GM18909 (cell line): ENCODE results near the gene PAQR3.
"Not testable (repeated sequence)": the region's sequence is repeated elsewhere in the genome, so short reads cannot be mapped to it uniquely, and the experiment has no call there.

ENCODE experiments used
- ATAC-seq: cut with Tn5 transposase; IDR thresholded peaks from one replicate; pipeline ENCODE4 v1.9.1; 2021; ENCODE audit warnings: mild to moderate bottlenecking; ENCODE audit not compliant: unreplicated experiment, poor library complexity

Gene PAQR3

GRCh38 chr4:78930016-78930629 is 9.1 kb downstream of the PAQR3 start:
- ATAC-seq: no peak

DNA sequence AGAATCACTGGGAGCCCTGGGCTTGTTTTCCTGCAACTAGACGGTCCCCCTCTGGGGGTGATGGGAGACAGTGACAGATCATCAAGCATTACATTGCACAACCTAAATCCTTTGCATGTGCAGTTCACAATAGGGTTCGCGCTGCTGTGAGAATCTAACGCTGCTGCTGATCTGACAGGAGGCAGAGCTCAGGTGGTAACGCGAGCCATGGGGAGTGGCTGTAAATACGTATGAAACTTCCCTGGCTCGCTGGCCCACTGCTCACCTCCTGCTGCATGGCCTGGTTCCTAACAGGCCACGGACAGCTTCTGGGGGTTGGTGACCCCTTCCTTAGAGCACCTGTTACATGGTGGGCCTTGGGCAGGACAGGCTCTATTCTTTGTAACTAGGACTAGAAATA is 10.4 kb downstream of the PAQR3 start:
- ATAC-seq: no peak

DNA sequence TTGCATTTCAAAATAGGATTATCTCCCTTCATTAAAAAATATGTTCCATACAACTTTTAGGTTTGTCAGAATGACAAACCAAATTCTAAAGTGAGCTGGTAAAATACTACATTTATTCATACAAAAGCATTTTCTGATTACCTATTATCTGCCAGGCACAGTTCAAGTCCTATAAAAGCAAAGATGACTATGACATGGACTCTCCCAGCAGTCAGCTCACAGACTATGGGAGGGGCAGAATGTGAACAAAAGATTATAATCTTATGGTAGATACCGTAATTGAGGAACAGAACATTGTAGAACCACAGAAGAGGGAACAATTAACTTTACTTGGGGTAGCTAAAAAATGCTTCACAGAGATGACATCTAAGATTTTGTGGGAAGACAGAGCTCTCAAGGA is 12.4 kb downstream of the PAQR3 start:
- no peak for ATAC-seq

- no peak for ATAC-seq
These were observed 15.6 kb downstream of the PAQR3 start for GRCh38 chr4:78923464-78924312.

DNA sequence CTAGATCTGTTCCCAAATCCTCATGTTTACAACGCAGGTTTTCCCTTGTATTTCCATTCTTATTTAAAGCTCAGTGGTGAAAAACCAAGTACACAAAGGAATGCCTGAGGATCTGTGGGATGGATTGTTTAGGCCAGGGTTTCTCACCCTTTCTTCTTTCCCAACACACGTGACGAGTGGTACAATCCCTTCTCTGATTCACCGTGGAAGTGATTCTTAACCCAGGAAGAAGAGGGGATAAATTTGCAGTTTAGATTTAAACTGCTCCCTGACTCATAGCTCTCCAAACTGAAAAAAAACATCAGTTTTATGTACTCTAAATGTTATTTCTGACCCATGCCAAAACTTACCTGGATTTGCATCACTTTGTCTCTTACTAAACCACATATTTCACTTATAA is 17.0 kb downstream of the PAQR3 start:
- ATAC-seq: no peak

DNA sequence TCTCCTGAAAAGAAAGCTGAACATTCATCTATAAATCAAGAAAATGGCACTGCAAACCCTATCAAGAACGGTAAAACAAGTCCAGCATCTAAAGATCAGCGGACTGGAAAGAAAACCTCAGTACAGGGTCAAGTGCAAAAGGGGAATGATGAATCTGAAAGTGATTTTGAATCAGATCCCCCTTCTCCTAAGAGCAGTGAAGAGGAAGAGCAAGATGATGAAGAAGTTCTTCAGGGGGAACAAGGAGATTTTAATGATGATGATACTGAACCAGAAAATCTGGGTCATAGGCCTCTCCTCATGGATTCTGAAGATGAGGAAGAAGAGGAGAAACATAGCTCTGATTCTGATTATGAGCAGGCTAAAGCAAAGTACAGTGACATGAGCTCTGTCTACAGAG is 28.6 kb downstream of the PAQR3 start:
- no peak for ATAC-seq

GRCh38 chr4:78908974-78909373 is 30.3 kb downstream of the PAQR3 start:
- ATAC-seq: not testable (repeated sequence)

- ATAC-seq: no peak
These were observed 31.6 kb downstream of the PAQR3 start for GRCh38 chr4:78907638-78908037.

DNA sequence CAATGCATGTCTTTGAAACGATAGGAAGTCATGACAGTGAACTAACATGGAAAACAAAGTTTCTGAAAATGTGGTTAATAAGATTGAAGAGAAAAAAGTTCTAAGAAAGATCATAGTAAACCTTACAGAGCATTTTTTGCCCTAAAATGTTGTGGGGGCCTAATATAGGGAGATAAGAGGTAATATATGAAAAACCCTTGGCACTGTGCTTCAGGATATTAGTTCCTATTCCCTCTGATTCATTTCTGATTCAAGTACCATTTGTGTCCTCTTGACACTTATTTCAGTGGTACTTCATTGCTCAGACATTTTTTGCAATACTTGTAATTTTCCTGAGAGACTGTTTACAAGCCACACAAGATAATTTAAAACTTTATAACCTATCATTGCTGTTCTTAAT is 35.1 kb downstream of the PAQR3 start:
- ATAC-seq: no peak

GRCh38 chr4:78902298-78902697 is 36.9 kb downstream of the PAQR3 start:
- no peak for ATAC-seq

- ATAC-seq: no peak
These were observed 37.4 kb downstream of the PAQR3 start for GRCh38 chr4:78901882-78902281.

- no peak for ATAC-seq
These were observed 39.9 kb downstream of the PAQR3 start for GRCh38 chr4:78899302-78899701.

- no peak for ATAC-seq
These were observed 49.3 kb downstream of the PAQR3 start for GRCh38 chr4:78889955-78890354.

GRCh38 chr4:78885598-78885997 is 53.6 kb downstream of the PAQR3 start:
- ATAC-seq: no peak

DNA sequence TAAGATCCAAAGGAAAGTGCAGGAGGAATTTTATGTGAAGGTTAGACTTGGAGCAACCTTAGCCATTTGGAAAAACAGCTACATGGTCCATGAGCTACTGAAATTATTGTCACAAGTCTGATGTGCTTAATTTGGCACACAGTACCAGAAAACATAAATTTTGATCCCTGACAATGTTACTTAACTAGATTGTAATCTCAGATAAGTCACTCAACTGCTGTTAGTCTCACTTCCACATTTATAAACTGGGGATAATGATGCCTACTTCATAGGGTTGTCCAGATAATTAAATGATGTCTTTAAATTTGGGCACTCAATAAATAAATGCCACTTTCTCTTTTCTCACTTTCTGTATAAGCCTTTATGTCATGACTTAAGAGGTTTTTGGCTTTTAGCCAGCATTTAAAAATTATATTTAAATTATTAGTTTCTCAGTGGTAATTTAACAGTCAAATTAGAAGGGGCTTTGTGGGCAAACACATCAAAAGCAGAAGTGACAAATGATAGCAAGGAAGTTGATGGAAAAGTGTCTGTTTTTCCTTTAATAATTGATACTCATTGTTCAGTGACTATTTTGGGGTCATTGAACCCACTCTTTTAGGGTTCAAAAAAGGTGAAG is 58.3 kb downstream of the PAQR3 start:
- no peak for ATAC-seq

- ATAC-seq: no peak
These were observed 61.2 kb downstream of the PAQR3 start for GRCh38 chr4:78878031-78878430.

DNA sequence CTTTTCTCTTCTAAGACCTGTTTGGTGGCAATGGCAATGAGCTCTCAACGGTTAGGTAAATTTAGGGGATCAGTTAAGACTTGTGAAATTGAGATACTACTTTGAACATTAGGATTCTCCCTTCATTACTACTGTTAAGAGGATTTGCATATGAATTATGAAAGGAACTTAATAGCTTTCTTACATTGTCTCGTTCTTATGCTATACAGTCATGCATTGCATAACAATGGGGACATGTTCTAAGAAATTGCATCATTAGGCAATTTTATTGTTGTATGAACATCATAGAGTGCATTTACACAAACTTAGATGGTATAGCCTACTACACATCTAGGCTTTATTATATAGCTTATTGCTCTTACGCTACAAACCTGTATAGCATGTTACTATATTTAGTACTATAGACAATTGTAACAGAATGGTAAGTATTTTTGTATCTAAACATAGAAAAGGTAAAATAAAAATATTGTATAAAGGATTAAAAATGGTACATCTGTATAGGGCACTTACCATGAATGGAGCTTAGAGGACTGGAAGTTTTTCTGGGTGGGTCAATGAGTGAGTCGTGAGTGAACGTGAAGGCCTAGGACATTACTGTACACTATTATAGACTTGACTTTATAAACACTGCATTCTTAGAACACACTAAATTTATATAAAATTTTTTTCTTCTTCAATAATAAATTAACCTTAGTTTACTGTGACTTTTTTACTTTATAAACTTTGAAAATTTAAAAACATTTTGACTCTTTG is 62.5 kb downstream of the PAQR3 start:
- ATAC-seq: no peak

- no peak for ATAC-seq
These were observed 69.2 kb downstream of the PAQR3 start for GRCh38 chr4:78870056-78870455.

DNA sequence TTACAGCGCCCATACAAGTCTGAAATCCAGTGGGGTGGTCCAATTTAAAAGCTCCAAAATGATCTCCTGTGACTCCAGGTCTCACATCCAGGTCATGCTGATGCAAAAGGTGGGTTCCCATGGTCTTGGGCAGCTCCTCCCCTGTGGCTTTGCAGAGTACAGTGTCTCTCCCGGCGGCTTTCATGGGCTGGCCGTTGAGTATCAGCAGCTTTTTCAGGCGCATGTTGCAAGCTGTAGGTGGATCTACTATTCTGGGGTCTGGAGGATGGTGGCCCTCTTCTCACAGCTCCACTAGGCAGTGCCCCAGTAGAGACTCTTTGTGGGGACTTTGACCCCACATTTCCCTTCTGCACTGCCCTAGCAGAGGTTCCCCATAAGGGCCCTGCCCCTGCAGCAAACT is 70.5 kb downstream of the PAQR3 start:
- ATAC-seq: not testable (repeated sequence)

DNA sequence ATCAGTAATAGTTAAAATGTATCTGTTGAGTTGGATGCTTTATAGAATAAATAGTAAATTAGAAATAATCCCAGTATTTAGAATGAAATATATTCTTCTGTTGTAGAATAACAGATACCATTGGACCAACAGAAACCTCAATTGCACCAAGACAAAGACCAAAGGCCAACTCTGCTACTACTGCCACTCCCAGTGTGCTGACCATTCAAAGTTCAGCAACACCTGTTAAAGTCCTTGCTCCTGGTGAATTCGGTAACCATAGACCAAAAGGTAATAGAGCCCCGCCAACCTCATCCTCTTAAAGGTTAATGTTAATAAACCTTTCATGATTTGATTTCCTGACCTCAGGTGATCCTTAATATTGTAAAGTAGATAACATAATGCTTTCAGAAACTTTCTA is 73.8 kb downstream of the PAQR3 start:
- ATAC-seq: no peak
